ENCODE results near the gene ANXA8. TPM values are rescaled to one million over a fixed set of nuclear protein-coding genes. Genes with fewer than 3 reads are reported as not detected.

The ANXA8 gene
- total RNA-seq, 1 experiment from 2014 or later = not detected

DNA sequence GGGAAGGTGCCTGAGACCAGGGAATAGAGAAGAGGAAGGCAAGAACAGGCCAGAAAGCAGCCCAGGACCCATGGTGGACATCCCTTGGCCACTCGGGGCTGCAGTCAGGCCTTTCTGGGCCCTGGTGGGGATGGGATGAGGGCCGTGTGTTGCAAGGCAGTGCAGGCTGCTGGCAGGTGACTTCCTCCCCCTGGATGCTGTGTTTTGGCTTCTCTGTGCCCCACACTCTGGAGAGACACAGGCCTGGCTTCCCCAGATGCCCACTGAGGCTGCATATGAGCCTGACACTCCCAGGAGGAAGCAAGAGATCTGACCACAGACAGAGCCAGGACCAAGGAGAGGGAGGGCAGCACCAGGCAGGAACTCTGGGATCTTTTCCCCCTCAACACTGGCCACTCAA lies 39.9 kb downstream of the ANXA8 start:
- Histone ChIP-seq H3K9me3 (replicated peaks) (no peaks in the 10 kb centered on the region), H3K27me3 (no peaks in the 10 kb centered on the region), H3K27ac (no peak overlapping the region), H3K36me3 (no peaks in the 10 kb centered on the region), H3K4me1 (no peaks in the 10 kb centered on the region), H3K4me3 (no peak overlapping the region)
- DNase-seq = no peak

DNA sequence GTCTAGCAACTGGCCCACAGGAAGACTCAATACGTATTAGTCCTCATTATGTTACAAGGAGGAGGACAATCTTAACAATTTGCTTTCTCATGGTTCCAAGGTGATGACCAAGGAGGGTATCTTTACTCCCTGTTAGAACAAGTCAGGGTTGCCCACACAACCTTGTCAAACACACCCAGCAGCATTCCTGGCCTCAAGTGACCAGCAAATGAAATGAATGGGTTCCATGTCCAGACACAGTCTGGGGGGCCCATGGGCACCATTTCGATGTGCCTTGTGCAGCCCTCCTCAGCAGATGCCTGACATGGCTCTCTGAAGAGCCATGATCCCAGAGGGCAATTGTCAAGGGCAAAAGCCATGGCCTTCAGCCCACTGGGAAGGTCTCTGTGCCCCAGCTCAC lies 40.8 kb downstream of the ANXA8 start:
- no peak for DNase-seq
- H3K27me3 ChIP-seq = no peaks in the 10 kb centered on the region
- no peaks in the 10 kb centered on the region for H3K4me1 ChIP-seq
- H3K9me3 ChIP-seq (replicated peaks) = no peaks in the 10 kb centered on the region
- H3K36me3 ChIP-seq = no peaks in the 10 kb centered on the region
- H3K27ac ChIP-seq = no peak overlapping the region
- no peak overlapping the region for H3K4me3 ChIP-seq

DNA sequence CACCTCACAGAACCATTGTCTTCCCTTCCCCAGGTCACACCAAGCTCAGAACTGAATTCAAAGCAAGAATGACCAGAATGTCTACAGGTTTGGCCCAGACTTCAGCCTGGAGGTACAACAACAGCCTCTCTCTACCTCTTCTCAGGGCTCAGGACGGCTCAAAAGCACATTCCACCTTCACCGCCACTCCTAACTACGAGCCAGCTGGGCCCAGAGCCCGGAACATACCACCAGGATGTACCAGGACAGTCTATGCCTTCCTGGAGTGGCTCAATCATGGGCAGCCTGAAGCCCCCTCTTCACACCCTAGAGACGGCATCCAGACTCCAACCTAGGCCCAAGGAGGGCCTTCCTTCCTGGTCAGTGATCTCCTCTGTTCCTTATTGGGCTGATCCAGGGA lies 41.6 kb downstream of the ANXA8 start:
- Histone ChIP-seq H3K27me3 (no peaks in the 10 kb centered on the region), H3K36me3 (no peaks in the 10 kb centered on the region), H3K27ac (no peak overlapping the region), H3K4me1 (no peaks in the 10 kb centered on the region), H3K9me3 (replicated peaks) (no peaks in the 10 kb centered on the region), H3K4me3 (no peak overlapping the region)
- DNase-seq = no peak

DNA sequence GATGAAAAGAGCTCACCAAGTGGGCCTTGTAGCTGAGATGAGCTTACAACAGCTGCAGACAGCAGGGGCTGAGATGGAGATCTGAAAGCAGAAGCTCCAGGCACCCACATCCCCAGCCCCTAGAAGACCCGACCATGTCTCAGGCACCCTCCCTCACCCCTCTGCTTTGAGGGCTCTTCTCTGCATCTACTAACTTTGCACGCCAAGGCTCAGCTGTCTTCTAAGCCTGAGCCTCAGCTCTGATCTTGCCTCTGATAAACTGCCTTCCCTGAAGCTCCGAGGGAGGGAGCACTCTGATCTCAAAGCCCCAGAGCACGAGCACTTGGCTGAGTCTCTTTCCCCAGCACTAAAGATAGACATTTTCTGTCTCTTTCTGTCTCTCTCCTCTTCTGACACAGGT lies 42.0 kb downstream of the ANXA8 start:
- H3K4me3 ChIP-seq = no peak overlapping the region
- H3K27ac ChIP-seq = no peak overlapping the region
- H3K27me3 ChIP-seq = no peaks in the 10 kb centered on the region
- H3K36me3 ChIP-seq = no peaks in the 10 kb centered on the region
- no peaks in the 10 kb centered on the region for H3K9me3 ChIP-seq (replicated peaks)
- H3K4me1 ChIP-seq = no peaks in the 10 kb centered on the region
- DNase-seq = no peak

DNA sequence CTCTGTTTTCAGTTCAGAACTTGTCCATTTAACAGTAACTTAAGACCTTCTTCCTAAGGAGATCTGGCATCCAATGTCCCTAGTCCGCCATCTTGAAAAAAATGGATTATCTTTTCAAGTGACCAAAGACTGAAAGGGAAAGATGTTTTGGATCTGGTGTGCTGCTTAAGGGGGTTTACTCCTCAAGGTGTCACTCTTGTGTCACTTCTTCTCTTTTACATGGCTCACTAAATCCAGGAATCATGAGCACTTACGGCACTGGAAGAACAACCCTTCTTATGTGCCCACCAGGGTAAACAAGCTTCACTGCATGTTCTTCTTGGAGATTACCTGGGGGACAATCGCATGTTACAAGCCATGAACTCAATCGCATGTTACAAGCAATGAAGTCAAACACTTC lies 43.7 kb downstream of the ANXA8 start:
- Histone ChIP-seq H3K4me3 (no peak overlapping the region), H3K9me3 (replicated peaks) (no peaks in the 10 kb centered on the region), H3K27me3 (no peaks in the 10 kb centered on the region), H3K27ac (no peak overlapping the region), H3K36me3 (no peaks in the 10 kb centered on the region), H3K4me1 (no peaks in the 10 kb centered on the region)
- no peak for DNase-seq

DNA sequence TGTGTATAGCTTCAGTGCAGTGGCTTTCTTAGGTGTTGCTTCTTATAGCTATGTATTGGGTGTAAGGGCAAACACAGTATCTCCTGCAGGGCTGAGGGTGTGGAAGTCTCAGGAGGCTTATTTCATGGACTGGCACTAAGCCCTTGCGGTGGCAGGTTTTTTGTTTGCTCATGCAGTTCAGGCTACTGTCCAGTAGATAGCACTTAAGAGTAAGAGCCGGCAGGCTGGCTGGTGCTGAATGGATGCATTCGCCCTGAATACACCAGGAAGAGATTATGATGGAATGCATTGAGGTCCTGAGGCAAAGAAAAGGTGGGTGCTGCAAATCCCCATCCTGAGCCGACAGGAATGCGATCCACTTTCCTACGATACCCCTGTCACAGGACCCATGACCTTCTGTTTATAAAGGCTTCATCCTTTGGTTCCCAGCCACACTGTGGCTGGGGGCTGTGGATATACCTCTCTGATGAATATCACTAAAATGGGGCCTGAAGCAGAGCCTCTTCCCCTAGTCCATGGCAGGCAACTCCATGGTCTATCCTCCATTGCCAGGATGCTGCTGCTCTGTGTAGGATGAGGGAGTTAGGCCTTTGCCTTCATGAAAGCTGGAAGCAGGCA lies 44.9 kb downstream of the ANXA8 start:
- no peak overlapping the region for H3K27ac ChIP-seq
- peak; percentile 9 to 22 for DNase-seq
- no peaks in the 10 kb centered on the region for H3K27me3 ChIP-seq
- H3K4me1 ChIP-seq = no peaks in the 10 kb centered on the region
- H3K36me3 ChIP-seq = no peaks in the 10 kb centered on the region
- no peaks in the 10 kb centered on the region for H3K9me3 ChIP-seq (replicated peaks)
- H3K4me3 ChIP-seq = no peak overlapping the region

DNA sequence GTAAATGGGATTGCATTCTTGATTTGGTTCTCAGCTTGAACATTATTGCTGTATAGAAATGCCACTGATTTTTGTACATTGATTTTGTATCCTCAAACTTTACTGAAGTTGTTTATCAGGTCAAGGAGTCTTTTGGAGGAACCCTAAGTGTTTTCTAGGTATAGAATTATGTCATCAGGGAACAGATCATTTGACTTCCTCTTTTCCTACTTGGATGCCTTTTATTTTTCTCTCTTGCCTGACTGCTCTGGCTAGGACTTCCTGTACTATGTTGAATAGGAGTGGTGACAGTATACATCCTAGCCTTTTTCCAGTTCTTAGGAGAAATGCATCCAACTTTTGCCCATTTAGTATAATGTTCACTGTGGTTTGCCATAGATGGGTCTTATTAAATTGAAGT lies 48.8 kb downstream of the ANXA8 start:
- no peak overlapping the region for H3K4me3 ChIP-seq
- no peaks in the 10 kb centered on the region for H3K36me3 ChIP-seq
- no peak for DNase-seq

DNA sequence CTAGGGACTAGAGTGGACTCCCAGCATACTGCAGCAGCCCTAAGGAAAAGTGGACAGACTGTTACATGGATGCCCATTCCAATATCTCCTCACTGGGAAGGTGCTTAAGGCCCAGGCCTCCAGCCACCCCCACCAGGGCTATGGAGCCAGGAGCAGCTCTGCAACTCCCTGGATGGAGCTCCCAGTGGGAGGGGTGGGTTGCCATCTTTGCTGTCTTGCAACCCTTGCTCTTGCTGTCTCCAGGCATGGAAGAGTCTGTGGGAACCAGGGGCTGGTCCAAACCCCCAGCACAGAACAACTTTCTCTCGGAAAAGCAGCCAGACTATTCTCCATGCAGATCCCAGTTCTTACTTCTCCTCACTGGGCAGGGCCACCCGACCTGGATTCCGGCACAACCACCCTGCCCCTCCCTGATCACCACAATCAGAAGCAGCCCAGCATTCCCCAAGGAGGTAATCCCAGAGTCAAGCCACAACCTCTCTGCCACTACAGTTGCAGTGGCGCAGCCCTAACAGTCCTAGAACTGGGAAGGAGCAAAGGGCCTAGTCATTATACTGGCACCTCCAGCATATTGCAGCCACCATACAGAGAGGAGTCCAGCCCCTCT lies 58.0 kb downstream of the ANXA8 start:
- Histone ChIP-seq H3K36me3 (no peaks in the 10 kb centered on the region), H3K4me3 (no peak overlapping the region), H3K27ac (no peak overlapping the region), H3K9me3 (replicated peaks) (no peaks in the 10 kb centered on the region), H3K4me1 (no peaks in the 10 kb centered on the region), H3K27me3 (no peaks in the 10 kb centered on the region)
- no peak for DNase-seq

More for the DNA sequence above, 48.8 kb downstream of the ANXA8 start:
- Histone ChIP-seq H3K4me1 (no peaks in the 10 kb centered on the region), H3K27ac (no peak overlapping the region), H3K27me3 (no peaks in the 10 kb centered on the region), H3K9me3 (replicated peaks) (no peaks in the 10 kb centered on the region)

DNA sequence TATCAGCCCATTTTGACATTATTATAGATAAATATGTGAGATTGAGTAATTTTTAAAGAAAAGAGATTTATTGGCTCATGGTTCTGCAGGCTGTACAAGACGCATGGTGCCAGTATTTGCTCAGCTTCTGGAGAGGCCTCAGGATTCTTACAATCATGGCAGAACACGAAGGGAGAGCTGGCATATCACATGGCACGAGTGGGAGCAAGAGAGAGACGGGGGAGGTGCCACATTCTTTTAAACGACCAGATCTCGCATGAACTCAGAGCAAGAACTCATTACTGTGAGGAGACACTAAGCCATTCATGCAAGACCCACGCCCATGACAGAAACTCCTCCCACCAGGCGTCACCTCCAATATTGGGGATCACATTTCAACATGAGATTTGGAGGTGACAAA lies 59.7 kb downstream of the ANXA8 start:
- H3K9me3 ChIP-seq (replicated peaks) = no peaks in the 10 kb centered on the region
- DNase-seq = no peak

DNA sequence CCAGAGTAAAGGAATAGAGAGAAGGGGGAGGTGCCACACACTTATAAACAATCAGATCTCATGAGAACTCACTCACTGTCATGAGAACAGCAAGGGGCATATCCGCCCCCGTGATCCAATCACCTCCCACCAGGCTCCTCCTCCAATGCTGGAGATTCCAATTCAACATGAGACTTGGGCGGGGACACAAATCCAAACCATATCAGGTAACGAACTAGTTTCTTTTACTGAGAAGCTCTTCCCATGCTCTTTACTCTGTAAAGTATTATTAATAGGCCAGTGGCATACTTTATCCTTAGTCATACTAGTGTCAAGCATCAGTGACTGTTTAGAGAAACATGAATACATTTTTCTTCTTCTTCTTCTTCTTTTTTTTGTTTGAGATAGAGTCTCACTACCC lies 60.4 kb downstream of the ANXA8 start:
- DNase-seq = no peak
- Histone ChIP-seq H3K4me3 (no peak overlapping the region), H3K9me3 (replicated peaks) (no peaks in the 10 kb centered on the region), H3K27me3 (no peaks in the 10 kb centered on the region), H3K36me3 (no peaks in the 10 kb centered on the region), H3K4me1 (no peaks in the 10 kb centered on the region), H3K27ac (no peak overlapping the region)

More for the DNA sequence above, 59.7 kb downstream of the ANXA8 start:
- Histone ChIP-seq H3K4me1 (no peaks in the 10 kb centered on the region), H3K27ac (no peak overlapping the region), H3K4me3 (no peak overlapping the region), H3K27me3 (no peaks in the 10 kb centered on the region), H3K36me3 (no peaks in the 10 kb centered on the region)

DNA sequence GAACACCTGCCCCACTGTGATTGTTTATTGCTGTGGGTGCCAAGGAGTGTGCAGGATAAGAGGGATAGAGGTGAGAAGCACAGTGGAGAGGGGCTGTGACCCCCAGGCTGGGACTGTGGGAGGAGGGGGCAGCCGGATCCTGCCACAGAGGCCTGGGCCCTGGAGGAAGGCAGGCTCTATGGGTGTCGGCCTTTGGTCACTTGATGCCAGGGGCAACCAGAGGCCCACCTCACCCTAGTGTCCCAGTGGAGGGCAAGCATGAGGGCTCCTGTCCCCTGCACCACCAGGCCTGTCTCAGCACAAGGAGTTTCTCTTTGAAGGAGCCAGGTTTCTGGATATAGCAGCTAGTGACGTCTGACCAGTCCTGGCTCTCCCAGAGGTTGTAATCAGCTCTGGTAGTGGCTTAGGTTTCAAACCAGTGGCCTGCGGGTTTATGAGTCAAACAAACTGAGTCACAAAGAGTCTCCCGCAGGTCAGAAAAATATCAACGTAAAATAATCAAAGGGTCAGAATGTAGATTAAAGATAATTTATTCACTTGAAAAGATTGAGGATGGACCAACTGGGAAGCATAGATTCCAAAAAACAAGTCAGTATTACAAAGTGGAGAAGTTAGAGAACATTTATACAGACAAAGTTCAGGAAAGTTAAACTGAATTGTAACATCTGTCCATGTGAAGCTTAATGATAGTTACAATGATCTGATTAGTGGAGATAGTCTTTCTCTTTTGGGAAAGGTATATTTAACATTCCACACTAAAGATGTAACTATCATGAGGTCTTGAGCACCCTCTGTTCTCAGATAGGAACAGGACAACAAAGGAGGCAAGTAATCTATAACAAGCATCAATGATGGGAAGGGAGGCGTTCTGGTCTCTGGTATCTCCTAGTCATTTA lies 62.6 kb downstream of the ANXA8 start:
- Histone ChIP-seq H3K27ac (no peak overlapping the region), H3K4me3 (no peak overlapping the region), H3K36me3 (no peaks in the 10 kb centered on the region), H3K27me3 (no peaks in the 10 kb centered on the region), H3K9me3 (replicated peaks) (no peaks in the 10 kb centered on the region), H3K4me1 (no peaks in the 10 kb centered on the region)
- no peak for DNase-seq

DNA sequence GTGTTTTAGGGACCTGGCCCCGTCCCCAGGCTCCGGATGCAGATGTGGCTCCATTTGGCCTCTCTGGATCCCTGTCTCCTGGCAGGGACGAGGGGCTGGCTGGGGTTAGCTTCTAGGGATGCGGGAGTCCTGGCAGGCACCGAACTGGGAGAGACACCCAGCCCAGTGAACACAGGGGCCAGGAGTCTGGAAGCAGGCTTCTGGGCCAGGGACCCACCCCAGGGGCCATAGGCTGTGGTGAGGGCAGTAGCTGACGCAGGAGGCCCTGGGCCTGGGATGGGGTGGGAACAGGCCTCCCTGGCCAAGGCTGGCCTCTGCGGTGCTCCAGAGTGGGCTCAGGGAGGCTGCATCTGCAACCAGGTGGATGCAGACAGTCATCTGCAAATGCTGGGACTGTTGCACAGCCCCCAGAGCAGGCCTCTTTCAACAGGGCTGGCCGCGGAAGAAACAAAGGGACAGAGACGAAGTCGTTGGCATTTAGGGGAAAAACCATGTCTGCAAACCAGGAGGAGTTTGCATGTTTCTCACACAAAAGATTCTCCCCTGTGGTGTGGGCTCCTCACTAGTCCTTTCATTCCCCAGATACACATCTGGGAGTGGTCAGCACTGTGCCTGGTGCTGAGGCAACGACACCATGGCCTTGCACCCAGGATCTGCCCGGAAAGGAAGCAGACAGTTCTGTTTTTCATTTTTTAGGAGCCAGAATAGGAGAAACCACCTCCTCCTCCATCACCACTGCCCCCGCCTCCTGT lies 63.4 kb downstream of the ANXA8 start:
- Histone ChIP-seq H3K27me3 (no peaks in the 10 kb centered on the region), H3K4me3 (no peak overlapping the region), H3K9me3 (replicated peaks) (no peaks in the 10 kb centered on the region), H3K4me1 (no peaks in the 10 kb centered on the region), H3K27ac (no peak overlapping the region), H3K36me3 (no peaks in the 10 kb centered on the region)
- no peak for DNase-seq

DNA sequence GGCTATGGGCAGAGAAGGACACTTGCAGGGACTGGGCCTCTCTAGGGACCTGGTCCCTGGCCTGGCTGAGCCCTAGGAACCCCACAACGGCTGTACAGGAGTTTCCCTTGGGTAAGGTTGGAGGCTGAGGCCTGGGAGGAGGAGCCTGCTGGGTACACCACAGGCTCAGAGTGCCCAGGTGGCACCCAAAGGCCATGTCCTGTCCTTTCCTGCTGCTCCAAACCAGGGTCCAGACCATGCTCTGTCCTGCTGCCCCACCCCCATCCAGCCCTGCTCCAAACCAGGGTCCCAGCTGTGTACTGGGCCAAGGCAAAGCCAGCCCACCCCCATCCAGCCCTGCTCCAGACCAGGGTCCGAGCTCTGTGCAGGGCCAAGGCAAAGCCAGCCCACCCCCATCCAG lies 64.5 kb downstream of the ANXA8 start:
- H3K9me3 ChIP-seq (replicated peaks) = no peaks in the 10 kb centered on the region
- no peaks in the 10 kb centered on the region for H3K27me3 ChIP-seq
- no peaks in the 10 kb centered on the region for H3K4me1 ChIP-seq
- no peak overlapping the region for H3K4me3 ChIP-seq
- no peak overlapping the region for H3K27ac ChIP-seq
- DNase-seq = no peak
- H3K36me3 ChIP-seq = no peaks in the 10 kb centered on the region

DNA sequence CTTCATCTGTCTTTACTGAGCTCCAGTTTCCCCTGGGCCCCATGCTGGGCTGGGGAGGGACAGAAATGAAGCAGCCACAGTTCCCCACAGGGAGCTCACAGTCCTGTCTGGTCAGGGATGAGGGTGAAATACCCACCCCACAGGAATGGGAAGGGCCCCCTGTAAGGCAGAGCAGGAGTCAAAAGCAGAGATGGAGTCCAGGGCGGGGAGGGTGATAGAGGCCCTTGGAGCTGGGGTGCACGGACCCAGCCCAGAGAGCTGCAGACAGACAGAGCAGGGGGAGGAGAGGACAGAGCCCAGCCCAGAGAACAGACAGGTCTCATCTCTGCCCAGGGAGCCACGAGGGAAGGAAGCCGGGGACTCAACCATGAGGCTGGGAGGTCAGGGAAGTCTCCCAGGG lies 64.9 kb downstream of the ANXA8 start:
- no peaks in the 10 kb centered on the region for H3K36me3 ChIP-seq
- H3K9me3 ChIP-seq (replicated peaks) = no peaks in the 10 kb centered on the region
- no peak overlapping the region for H3K4me3 ChIP-seq
- no peak for DNase-seq
- H3K27ac ChIP-seq = no peak overlapping the region
- no peaks in the 10 kb centered on the region for H3K4me1 ChIP-seq
- H3K27me3 ChIP-seq = no peaks in the 10 kb centered on the region

DNA sequence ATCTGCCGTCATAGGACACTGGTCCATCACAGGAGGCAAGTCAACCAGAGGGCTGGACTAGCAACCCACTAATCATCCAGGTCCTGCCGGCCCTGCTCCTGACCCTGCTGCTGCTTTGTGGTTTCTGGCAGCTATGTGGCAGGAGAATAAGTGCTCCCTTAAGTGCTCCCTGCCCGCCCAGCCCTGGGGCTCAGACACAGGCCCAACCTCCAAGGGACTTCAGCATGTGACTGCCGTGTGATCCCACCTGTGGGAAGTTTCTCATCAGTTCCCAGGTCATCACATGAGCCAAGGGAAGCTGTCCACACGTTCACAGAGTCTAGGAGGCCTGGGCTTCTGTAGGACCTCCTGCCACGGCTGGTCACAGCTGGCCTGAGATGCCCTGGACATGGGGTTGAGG lies 65.6 kb downstream of the ANXA8 start:
- no peak overlapping the region for H3K4me3 ChIP-seq
- DNase-seq = no peak
- H3K27ac ChIP-seq = no peak overlapping the region
- no peaks in the 10 kb centered on the region for H3K9me3 ChIP-seq (replicated peaks)
- no peaks in the 10 kb centered on the region for H3K4me1 ChIP-seq
- no peaks in the 10 kb centered on the region for H3K27me3 ChIP-seq
- H3K36me3 ChIP-seq = no peaks in the 10 kb centered on the region
